GM18870 (cell line): Measurements from ENCODE around the gene B4GALNT1.
"Not testable (repeated sequence)": the region's sequence is repeated elsewhere in the genome, so short reads cannot be mapped to it uniquely, and the experiment has no call there.

ENCODE experiments used
- ATAC-seq: cut with Tn5 transposase; IDR thresholded peaks from one replicate; pipeline ENCODE4 v1.9.1; 2021; ENCODE audit warnings: moderate library complexity; ENCODE audit not compliant: unreplicated experiment

B4GALNT1 gene

GRCh38 chr12:57632958-57633840 is at the start of gene B4GALNT1:
Gene B4GALNT1 (minus strand): TSS chr12:57633201. CDS start chr12:57632132, 1,069 bp downstream.
- ATAC-seq = no peak

- no peak for ATAC-seq
Measured at GRCh38 chr12:57679697-57680096, 46.7 kb upstream of the B4GALNT1 start.

- ATAC-seq = not testable (repeated sequence)
Measured at GRCh38 chr12:57677947-57678346, 44.9 kb upstream of the B4GALNT1 start.

DNA sequence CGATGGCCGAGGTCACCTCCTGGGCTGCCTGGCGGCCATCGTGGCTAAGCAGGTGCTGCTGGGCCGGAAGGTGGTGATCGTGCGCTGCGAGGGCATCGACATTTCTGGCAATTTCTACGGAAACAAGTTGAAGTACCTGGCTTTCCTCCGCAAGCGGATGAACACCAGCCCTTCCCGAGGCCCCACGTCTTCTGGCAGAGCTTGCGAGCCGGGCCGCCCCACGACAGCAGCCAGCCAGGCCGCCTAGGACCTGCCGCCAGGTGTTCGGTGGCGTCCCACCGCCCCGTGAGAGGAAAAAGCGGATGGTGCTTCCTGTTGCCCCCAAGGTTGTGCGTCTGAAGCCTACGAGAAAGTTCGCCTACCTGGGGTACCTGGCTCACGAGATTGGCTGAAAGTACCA is 41.7 kb upstream of the B4GALNT1 start:
- no peak for ATAC-seq

DNA sequence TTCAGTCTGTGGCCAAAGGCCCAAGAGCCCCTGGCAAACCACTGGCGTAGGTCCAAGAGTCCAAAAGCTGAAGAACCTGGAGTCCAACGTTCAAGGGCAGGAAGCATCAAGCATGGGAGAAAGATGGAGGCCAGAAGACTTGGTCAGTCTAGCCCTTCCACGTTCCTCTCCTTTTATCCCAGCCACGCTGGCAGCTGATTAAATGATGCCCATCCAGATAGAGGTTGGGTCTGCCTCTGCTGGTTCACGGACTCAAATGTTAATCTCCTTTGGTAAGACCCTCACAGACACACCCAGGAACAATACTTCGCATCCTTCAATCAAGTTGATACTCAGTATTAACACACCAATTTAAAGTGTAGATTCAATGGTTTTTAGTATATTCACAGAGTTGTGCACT is 39.8 kb upstream of the B4GALNT1 start:
- ATAC-seq = no peak

DNA sequence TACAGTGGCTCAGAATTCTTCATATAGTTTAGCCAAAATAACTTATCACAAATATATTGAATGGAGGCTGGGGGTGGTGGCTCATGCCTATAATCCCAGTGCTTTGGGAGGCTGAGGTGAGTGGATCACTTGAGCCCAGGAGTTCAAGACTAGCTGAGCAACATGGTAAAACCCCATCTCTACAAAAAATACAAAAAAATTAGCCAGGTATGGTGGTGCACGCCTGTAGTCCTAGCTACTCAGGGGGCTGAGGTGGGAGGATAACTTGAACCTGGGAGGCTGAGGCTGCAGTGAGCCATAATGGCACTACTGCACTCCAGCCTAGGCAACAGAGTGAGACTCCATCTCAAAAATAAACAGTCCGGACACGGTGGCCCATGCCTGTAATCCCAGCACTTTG is 38.8 kb upstream of the B4GALNT1 start:
- not testable (repeated sequence) for ATAC-seq

- not testable (repeated sequence) for ATAC-seq
Measured at GRCh38 chr12:57669691-57670090, 36.7 kb upstream of the B4GALNT1 start.

DNA sequence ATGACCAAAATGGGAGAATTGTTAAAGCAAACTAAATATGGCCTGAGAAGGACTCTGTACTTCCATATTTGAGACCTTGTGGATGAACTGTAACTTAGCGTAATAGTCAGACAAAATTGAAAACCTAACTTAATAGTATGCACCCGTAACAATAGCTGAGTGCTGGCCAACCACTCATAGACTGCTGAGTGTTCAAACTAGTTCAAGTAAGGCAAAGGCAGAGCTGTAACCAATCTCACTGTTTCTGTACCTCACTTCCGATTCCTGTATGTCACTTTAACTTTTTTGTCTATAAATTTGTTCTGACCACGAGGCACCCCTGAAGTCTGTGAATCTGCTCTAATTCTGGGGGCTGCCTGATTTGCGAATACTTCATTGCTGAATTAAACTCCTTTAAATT is 33.9 kb upstream of the B4GALNT1 start:
- no peak for ATAC-seq

- ATAC-seq = not testable (repeated sequence)
Measured at GRCh38 chr12:57665066-57665820, 32.2 kb upstream of the B4GALNT1 start.

DNA sequence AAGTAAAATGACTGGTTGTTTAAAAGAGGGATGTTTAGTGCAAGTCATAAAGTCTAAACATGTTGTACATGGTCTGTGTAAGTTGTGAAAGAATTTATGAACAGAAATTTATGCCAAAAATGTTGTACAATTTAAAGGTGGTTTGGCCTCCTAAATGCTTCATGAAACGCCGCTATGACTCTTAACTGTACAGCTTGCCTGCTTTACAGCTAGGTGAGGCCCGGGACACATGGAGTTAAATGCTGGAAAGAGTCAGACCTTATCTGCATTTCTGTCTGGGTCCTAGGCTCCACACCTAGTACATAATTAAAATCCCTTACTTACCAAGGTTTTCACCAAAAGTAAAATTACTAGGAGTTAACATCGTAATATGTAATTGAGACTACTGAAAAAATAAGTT is 28.4 kb upstream of the B4GALNT1 start:
- ATAC-seq = no peak

- ATAC-seq = no peak
Measured at GRCh38 chr12:57658890-57659289, 25.9 kb upstream of the B4GALNT1 start.

DNA sequence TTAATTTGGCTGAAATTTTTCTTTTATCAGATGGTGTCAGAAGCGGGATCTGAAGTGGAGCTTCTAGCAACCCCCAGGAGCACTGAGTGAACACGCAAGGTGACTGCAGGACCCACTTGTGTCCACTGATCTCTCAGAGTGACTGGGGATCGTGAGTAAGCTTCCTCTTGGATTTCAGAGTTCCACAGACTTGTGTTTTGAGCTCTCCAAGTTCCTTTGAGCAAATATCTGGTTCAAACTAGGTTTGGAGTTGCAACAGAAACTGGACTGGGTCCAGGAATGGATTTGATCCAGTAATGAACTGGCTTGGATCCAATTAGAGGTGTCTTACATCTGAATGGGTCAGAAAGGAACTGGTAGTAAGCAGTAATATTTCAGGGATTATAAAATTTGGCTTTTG is 24.7 kb upstream of the B4GALNT1 start:
- no peak for ATAC-seq

GRCh38 chr12:57656408-57656807 is 23.4 kb upstream of the B4GALNT1 start:
- not testable (repeated sequence) for ATAC-seq

DNA sequence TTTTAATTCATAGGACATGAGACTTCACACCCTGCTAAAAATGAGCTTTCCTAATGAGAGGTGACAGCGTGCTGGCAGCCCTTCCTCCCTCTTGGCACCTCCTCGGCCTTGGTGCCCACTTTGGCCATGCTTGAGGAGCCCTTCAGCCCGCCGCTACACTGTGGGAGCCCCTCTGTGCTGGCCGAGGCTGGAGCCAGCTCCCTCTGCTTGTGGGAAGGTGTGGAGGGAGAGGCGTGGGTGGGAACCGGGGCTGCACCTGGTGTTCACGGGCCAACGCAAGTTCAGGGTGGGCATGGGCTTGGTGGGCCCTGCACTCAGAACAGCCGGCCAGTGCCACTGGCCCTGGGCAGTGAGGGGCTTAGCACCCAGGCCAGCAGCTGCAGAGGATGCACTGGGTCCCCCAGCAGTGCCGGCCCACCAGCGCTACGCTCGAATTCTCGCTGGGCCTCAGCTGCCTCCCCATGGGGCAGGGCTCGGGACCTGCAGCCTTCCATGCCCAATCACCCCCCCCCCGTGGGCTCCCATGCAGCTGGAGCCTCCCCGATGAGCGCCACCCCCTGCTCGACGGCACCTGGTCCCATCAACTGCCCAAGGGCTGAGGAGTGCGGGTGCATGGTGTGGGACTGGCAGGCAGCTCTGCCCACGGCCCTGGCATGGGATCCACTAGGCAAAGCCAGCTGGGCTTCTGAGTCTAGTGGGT is 22.7 kb upstream of the B4GALNT1 start:
- ATAC-seq = no peak

GRCh38 chr12:57654042-57654441 is 21.0 kb upstream of the B4GALNT1 start:
- no peak for ATAC-seq

DNA sequence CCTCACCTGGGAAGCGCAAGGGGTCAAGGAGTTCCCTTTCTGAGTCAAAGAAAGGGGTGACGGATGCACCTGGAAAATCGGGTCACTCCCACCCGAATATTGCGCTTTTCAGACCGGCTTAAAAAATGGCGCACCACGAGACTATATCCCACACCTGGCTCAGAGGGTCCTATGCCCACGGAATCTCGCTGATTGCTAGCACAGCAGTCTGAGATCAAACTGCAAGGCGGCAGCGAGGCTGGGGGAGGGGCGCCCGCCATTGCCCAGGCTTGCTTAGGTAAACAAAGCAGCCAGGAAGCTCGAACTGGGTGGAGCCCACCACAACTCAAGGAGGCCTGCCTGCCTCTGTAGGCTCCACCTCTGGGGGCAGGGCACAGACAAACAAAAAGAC is 13.7 kb upstream of the B4GALNT1 start:
- ATAC-seq = not testable (repeated sequence)

DNA sequence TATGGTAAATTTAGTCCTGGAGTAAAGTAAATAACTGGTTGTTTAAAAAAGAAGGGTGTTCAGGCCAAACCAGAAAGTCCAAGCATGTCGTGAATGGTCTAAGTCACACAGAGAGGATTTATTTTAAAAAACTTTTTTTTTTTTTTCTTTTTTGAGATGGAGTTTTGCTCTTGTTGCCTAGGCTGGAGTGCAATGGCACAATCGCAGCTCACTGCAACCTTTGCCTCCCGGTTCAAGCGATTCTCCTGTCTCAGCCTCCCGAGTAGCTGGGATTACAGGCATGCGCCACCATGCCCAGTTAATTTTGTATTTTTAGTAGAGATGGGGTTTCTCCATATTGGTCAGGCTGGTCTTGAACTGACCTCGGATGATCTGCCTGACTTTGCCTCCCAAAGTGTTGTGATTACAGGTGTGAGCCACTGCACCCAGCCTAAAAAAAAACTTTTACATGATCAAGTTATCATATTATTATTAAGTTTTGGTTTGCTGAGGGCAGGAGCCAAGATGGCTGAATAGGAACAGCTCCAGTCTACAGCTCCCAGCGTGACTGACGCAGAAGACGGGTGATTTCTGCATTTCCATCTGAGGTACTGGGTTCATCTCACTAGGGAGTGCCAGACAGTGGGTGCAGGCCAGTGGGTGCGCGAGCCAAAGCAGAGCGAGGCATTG is 13.1 kb upstream of the B4GALNT1 start:
- not testable (repeated sequence) for ATAC-seq

DNA sequence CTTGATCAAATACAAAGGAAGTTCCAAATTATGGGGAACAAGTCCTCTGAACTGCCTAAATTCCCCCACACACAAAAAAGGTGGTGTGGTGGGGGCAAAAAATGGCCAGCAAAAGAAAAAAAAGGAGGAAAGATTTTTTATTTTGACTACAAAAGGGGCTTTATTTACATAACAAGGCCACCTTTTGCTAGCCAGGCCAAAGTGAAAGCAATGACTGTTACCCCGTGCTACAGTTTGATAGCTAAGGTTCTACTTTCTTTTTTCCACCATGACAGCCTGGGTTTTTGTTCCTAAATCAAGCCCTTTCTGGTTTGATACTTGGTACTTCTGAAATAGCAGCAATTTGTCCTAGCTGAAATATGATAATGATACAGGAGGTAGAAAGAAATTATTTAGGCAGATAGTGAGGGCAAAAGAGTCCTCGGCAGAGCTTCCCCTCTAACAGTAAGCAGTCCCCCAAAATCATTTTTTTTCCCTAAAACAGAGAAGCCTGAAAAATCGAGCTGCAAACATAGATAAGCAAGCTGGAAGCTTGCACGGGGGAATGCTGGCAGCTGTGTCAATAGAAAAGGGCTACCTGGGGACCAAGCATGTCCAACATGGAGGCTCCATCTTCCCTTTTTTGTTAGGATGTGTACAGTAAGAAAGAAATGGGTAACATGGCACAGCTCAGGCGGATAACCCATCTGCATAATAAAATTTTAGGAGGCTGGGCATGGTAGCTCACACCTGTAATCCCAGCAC is 8.9 kb upstream of the B4GALNT1 start:
- no peak for ATAC-seq

DNA sequence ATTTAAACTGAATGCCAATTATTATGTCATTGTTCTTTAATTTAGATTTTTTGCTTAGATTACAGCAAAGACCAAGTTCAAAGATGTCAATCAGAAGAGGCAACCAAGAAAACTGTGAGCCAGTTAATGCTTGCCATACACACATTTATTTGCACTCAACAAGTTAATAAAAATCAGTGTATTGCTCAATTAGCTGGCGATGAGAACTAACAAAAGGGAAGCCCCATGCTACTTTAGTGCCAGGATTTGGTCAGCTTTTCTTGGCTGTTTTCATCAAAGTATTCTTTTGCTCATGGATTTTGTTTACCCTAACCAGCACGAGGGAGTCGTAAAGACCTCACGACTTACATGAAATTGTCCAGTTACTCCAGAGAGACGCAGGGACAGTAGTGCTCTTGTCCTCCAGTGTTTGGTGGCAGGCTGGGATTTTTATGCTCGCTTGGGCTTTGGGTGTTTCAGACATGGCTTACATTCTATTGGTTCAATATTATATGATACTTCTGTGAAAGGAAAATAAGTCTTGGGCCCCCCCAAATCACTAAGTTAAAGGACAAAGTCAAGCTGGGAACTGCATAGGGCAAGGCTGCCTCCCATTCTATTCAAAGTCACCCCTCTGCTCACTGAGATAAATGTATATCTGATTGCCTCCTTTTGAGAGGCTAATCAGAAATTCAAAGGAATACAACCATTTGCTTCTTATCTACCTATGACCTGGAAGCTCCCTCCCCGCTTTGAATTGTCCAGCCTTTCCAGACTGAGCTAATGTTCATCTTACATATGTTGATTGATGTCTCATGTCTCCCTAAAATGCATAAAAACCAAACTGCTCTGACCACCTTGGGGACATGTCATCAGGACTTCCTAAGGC is 7.4 kb upstream of the B4GALNT1 start:
- ATAC-seq = no peak
